DMS153 (cell line): ENCODE results near the gene POTEH.
"Not testable (repeated sequence)": the region's sequence is repeated elsewhere in the genome, so short reads cannot be mapped to it uniquely, and the experiment has no call there.

Source experiments
- DNase-seq: peaks from one replicate; lab custom pipeline; 2025; lab: John Stamatoyannopoulos, UW

The POTEH gene

DNA sequence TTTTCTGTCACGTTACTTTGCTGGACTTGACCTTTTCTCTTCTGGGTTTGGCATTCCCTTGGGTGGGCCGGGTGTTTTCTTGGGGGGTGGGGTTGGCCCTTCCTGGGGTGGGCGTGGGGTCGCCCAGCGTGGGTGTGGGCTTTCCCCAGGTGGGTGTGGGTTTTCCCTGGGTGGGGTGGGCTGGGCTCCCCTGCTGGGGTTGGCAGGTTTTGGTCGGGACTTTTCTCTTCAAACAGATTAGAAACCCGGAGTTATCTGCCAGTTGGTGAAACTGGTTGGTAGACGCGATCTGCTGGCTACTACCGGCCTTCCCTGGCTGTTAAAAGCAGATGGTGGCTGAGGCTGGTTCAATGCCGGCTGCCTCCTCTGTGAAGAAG, at the start of gene POTEH:
Gene POTEH (plus strand): TSS at position 278 of the 377 bp plus-strand sequence. CDS start 52 bp downstream, at position 330.
- DNase-seq: not testable (repeated sequence)

- DNase-seq: not testable (repeated sequence)
These were observed 47.5 kb upstream of the POTEH start for GRCh38 chr22:15642288-15642861.

- DNase-seq: not testable (repeated sequence)
These were observed 37.9 kb upstream of the POTEH start for GRCh38 chr22:15651954-15652353.

GRCh38 chr22:15652738-15653137, 37.1 kb upstream of the POTEH start:
- not testable (repeated sequence) for DNase-seq

- not testable (repeated sequence) for DNase-seq
These were observed 36.6 kb upstream of the POTEH start for GRCh38 chr22:15653241-15653640.

DNA sequence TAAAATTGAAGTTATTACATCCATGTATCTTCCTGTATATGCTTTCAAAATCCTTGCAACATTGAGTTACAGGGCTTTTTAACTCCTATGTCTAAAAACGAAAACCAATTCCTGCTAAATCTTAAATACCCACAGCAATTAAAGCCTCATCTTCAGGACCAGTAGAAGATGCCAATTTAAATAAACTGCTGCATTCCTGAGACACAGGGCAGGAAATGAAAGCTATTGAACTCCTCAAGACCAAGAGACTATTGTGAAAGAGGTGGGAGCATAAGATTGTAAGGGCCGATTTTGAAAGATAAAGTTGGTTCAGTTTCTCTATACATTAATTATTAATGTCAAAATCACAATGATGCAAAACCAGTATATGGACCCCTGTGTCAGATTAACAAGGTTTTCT, 28.7 kb upstream of the POTEH start:
- not testable (repeated sequence) for DNase-seq

- not testable (repeated sequence) for DNase-seq
These were observed 25.1 kb upstream of the POTEH start for GRCh38 chr22:15664682-15665081.

DNA sequence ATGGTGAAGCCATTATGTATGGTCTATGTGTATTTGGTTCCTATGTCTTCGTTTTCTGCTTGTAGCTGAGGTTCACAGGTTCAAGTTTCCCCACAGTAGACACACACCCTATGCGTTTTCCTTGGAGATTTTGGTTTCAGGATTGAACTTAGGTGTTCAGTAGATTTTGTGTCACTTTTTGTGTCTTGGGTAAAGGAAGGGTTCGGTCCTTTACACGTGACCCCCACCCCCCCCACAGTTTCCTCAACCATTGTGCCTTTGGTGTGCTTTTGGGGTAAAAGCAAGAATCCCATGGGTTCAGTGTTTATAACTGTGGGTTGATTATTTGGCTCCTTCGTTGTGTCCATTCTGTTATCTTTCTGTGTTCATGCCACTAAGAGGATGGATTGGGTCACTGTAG, 24.3 kb upstream of the POTEH start:
- DNase-seq: not testable (repeated sequence)

DNA sequence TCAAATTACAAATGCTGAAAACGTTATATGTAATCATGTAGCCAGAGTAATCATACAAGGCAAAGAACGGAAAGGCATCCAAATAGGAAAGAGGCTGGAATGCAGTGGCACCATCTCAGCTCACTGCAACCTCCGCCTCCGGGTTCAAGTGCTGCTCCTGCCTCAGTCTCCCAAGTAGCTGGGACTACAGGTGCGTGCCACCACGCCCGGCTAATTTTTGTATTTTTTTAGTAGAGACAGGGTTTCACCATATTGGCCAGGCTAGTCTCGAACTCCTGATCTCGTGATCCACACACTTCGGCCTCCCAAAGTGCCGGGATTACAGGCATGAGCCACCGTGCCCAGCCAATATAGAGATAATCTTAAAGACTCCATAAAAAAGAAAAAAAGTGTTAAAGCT, 20.4 kb upstream of the POTEH start:
- not testable (repeated sequence) for DNase-seq

GRCh38 chr22:15679702-15680101, 10.1 kb upstream of the POTEH start:
- DNase-seq: not testable (repeated sequence)

DNA sequence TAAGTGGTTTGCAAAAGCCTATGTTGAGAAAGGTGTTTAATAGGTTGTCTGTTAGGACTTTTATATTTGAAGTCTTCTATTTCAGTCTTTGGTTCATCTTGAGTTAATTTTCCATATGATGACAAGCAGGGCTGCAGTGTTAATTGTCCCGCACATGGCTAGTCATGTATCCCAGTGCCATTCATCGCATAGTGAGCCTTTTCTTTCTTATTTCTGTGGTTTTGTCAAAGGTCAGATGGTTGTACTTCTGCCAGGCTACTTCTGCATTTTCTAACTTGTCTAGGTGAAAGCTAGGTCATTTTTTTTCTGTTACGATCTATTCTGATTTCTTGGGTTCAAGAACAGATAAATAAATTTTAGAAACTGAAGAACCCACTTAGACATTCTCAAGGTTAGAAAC, 5.7 kb upstream of the POTEH start:
- DNase-seq: not testable (repeated sequence)

DNA sequence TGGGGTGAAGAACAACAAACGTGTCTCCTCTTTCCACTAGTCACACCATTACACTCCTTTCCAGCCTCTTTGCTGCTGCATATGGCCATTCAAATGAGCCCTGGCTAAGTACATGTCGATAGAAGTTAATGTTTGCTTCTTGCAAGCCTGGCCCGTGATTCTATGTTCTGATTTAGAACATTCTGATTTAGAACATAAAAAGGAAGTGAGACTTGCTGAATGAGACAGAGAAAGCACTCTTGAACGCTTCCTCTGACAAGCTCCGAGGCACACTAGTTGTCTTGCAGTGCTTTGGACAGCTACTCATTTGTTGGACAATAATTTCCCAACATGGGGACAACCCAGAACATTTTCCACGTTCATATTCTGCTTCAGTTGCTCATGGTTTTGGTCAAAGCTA, 5.1 kb upstream of the POTEH start:
- DNase-seq: not testable (repeated sequence)

DNA sequence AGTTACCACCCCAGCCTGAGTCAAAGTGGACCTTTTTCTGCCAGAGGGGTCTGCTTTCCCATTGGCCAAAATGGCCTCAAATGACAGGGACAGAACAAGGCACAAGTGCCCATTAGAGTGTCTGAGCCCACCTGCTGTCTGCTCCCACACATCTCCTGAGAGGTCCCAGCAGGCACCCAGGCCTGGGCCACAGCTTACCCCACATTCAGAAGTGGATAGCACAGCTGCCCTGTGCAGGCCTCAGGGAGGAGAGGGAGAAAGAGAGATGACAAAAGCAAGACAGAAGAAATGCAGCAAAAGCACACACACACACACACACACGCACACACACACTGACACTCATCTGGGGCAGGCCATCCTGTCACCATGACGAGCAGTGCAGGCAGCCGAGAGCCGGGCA, 4.2 kb upstream of the POTEH start:
- not testable (repeated sequence) for DNase-seq

- DNase-seq: not testable (repeated sequence)
These were observed 2.7 kb upstream of the POTEH start for GRCh38 chr22:15687086-15687485.

DNA sequence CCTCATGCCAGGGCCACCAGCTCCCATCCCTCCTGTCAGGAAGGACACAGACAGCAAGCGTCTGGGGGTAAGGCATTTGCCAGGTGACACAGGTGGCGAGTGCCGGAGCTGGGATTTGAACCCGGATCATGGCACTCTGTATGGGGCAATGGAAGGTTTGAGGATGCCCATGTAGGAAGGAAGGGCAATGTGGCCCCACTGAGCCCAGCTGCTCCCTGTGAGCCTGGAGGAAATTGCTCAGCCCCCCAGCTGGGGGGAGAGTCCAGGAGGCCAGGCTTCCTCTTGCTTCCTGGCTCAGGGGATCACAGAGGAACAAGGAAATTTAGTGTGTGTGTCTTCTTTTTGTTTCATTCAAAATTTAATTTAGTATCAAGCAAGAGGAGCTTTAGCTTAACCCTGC, 2.1 kb upstream of the POTEH start:
- DNase-seq: not testable (repeated sequence)

DNA sequence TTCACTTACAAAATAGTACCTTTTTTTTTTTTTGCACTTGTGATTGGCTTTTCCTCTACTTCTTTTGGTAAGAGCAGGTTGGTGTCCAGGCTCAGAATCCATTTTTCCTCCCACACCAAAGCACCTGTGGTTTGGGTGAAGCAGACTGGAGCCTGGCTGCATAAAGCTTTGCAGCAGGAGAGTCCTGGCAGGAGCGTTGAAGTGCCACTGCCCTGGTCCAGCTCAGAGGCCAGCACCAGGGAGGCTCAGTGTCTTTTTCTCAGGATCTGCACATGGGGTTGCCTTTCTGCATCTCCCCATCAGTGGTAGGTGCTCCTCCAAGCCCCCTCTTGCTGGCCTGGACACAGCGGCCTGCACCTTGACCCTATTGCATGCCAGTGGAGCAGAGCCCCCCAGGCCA, 1.7 kb upstream of the POTEH start:
- DNase-seq: not testable (repeated sequence)

- DNase-seq: not testable (repeated sequence)
These were observed 646 bp upstream of the POTEH start for GRCh38 chr22:15689012-15689748.

- not testable (repeated sequence) for DNase-seq
These were observed 23.8 kb downstream of the POTEH start for GRCh38 chr22:15713600-15713999.

GRCh38 chr22:15714125-15714524, 24.3 kb downstream of the POTEH start:
- not testable (repeated sequence) for DNase-seq

GRCh38 chr22:15721884-15722283, 32.1 kb downstream of the POTEH start:
- DNase-seq: not testable (repeated sequence)

- DNase-seq: not testable (repeated sequence)
These were observed 39.5 kb downstream of the POTEH start for GRCh38 chr22:15729209-15729917.

- DNase-seq: not testable (repeated sequence)
These were observed 41.2 kb downstream of the POTEH start for GRCh38 chr22:15731023-15731422.

GRCh38 chr22:15734411-15734810, 44.6 kb downstream of the POTEH start:
- not testable (repeated sequence) for DNase-seq
